Activated T-helper 1 cell treated with anti-CD3 and anti-CD28 coated beads, Interleukin-12 subunit alpha, Interleukin-12 subunit beta, Interleukin-2, Interleukin-4 antibody, amounts not matched to agents 30 ng/mL and 10 ng/mL and 1 ng/mL, durations not matched to agents 14 hours and 24 hours and 36 hours (primary cell): ENCODE results near the gene TMIGD1. TPM values are rescaled to one million over a fixed set of nuclear protein-coding genes. Genes with fewer than 3 reads are reported as not detected.

Experiments used
- DNase-seq: peaks from one replicate; pipeline ENCODE4 v3.0.0; 2021; ENCODE audit warnings: low spot score
- H3K27ac Mint-ChIP-seq: one replicate; pipeline ENCODE4 v1.8.0; 2021; ENCODE audit warnings: mild to moderate bottlenecking, mixed read lengths
- H3K27me3 Mint-ChIP-seq: one replicate; pipeline ENCODE4 v1.8.0; 2022; ENCODE audit warnings: mild to moderate bottlenecking, moderate library complexity, mixed read lengths; ENCODE audit not compliant: insufficient read depth
- H3K36me3 Mint-ChIP-seq: one replicate; pipeline ENCODE4 v1.8.0; 2021; ENCODE audit warnings: low read depth, mixed read lengths
- H3K4me1 Mint-ChIP-seq: one replicate; pipeline ENCODE4 v1.8.0; 2021; ENCODE audit warnings: low read depth, mixed read lengths
- H3K4me3 Mint-ChIP-seq: one replicate; pipeline ENCODE4 v1.8.0; 2021; ENCODE audit warnings: mild to moderate bottlenecking, moderate library complexity, mixed read lengths
- H3K9me3 Mint-ChIP-seq: one replicate; pipeline ENCODE4 v1.8.0; 2021; ENCODE audit warnings: mixed read lengths
- intact Hi-C: fragments of 100-400 bp; cut with micrococcal nuclease; formaldehyde crosslinking; loops from one replicate; pipeline ENCODE4 v1.15.1; 2024
- total RNA-seq: library from RNA; stranded (reverse); gene quantifications from 2 replicates; pipeline ENCODE4 v1.2.3, GENCODE V29; 2022

Gene TMIGD1, protein sequence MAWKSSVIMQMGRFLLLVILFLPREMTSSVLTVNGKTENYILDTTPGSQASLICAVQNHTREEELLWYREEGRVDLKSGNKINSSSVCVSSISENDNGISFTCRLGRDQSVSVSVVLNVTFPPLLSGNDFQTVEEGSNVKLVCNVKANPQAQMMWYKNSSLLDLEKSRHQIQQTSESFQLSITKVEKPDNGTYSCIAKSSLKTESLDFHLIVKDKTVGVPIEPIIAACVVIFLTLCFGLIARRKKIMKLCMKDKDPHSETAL
- total RNA-seq = not detected in 2 replicates

DNA sequence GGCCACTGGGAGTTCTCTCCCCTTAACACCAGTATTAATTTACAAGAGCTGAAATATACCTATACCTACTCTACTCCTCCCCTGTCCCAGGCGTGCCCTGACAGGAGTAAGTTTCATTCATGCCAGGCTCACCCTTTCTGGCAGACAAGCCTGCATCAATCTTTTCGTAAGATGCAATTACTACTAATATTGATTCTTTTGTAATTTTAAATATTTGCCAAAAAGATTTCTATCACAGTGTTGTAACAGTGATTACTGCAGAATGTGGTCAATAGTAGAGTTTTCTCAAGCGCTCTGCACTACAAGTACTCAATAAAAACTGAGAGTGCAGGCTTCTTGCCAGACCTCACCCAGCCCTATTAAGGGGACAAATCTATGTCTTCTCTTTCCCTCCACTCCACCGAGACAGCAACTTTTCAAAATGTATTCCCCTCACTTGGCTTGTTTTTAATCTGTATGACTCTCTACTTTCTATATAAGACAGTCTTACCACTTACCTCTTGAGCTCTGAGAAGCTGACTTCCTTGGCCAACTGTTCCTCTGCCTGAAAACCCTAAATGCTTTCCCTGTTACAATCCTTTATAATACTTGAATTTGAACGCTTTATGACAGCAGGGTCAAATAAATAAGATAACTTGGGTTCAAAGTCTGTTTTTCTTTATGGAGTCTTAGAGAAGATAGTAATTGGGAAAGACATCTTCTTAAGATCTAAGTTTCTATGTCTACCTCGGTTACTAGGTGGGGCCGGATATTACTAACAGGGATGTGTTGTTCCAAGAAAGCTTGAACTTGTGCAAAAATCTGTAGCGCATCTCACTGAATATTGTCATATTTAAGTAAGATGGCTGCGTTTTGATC is at the start of gene TMIGD1:
Gene TMIGD1 (minus strand): TSS at position 555 of the 858 bp plus-strand sequence. CDS start 1,924 bp downstream, outside the sequence.
- intact Hi-C loops = loop anchor here (2.0 to 5.0 kb wide), 3 partner anchors 161 to 463 kb away; partner anchors contain the start of gene SSH2
- Mint-ChIP-seq H3K9me3 (no peaks in the 10 kb centered on the region), H3K36me3 (peaks cover 4% of the 10 kb centered on the region), H3K4me3 (no peak within 1 kb of the TSS), H3K4me1 (peaks cover 45% of the 10 kb centered on the region), H3K27me3 (peaks cover 2% of the 10 kb centered on the region), H3K27ac (peak within 1 kb of the TSS; percentile 7)
- DNase-seq = no peak

DNA sequence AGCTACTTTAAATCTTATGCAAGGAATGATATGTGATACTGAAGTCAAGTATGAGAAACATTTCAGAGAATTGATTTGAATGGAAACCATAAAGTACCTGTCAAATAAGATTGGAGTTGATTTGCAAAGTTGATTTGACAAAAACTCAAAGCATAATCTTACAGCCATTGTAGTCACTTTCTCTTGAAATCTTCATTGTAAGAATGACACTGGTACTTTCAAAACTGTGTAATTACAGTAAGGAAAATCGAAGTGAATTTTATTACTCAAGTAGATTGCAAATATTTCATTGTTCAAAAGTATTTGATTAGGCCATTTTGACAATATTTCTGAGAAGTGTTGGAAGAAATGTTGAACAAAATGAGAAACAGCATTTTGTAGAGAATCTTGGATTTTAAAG is 48.5 kb upstream of the TMIGD1 start:
- Mint-ChIP-seq H3K4me1 (peaks cover 52% of the 10 kb centered on the region), H3K27me3 (no peaks in the 10 kb centered on the region), H3K4me3 (no peak overlapping the region), H3K9me3 (no peaks in the 10 kb centered on the region), H3K36me3 (peaks cover 36% of the 10 kb centered on the region), H3K27ac (no peak overlapping the region)
- no peak for DNase-seq
- intact Hi-C loops = no loop called here

DNA sequence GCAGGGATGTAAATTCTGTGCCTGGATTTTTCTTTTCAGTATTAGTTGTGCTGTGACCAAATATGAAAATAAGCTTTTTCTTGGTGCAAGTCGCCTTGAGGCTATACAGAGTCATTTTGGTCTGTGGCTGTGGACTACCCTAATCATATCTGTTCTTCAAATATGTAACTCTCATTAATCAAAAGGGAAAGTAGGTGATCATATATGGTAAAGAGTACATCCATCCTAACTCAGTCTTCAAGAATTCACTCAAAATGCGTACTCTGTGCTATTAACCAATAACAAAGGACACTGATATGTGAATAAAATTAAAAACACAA is 47.4 kb upstream of the TMIGD1 start:
- intact Hi-C loops = loop anchor here (2.0 kb wide), 1 partner anchor 264 kb away; the partner anchor contains the start of gene NSRP1
- Mint-ChIP-seq H3K27ac (no peak overlapping the region), H3K9me3 (no peaks in the 10 kb centered on the region), H3K4me1 (peaks cover 62% of the 10 kb centered on the region), H3K4me3 (peak overlapping the region; percentile 87), H3K36me3 (peaks cover 30% of the 10 kb centered on the region), H3K27me3 (no peaks in the 10 kb centered on the region)
- no peak for DNase-seq

DNA sequence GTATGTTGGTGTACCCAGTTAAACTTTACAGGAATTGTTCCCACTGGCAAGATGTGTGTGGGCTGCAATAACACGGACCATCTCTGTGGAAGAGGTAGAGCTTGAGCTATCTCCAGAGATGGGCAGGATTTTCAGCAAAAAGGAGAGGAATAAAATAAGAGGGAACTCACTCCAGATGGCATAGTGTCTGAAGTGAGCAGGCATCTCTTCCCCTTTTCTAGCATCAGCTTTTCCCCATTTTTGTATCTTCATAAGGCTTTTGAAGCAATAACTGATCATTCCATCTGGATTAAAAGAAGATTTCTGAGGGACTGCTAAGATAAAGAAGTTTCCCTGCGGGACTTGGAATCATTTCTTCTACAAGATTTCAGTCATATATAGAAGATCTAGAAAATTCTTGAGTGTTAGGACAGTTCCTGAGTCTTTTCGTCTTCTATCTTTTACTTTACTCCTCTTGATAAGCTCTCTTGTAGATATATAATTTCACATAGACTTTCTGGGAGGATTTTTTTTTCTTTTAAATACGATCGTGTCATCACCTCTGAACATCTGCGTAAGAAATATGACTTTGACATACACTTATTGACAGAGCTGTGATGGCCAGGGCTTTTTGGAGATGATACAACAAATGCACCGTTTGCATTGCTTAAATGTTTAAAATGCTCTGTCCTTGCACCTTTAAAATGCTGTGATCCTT is 46.9 kb upstream of the TMIGD1 start:
- peak overlapping the region; percentile 87 for H3K4me3 Mint-ChIP-seq
- no peaks in the 10 kb centered on the region for H3K27me3 Mint-ChIP-seq
- peaks cover 67% of the 10 kb centered on the region for H3K4me1 Mint-ChIP-seq
- no peak overlapping the region for H3K27ac Mint-ChIP-seq
- intact Hi-C loops = loop anchor here (2.0 kb wide), 1 partner anchor 264 kb away; the partner anchor contains the start of gene NSRP1
- no peaks in the 10 kb centered on the region for H3K9me3 Mint-ChIP-seq
- no peak for DNase-seq
- H3K36me3 Mint-ChIP-seq = peaks cover 26% of the 10 kb centered on the region

DNA sequence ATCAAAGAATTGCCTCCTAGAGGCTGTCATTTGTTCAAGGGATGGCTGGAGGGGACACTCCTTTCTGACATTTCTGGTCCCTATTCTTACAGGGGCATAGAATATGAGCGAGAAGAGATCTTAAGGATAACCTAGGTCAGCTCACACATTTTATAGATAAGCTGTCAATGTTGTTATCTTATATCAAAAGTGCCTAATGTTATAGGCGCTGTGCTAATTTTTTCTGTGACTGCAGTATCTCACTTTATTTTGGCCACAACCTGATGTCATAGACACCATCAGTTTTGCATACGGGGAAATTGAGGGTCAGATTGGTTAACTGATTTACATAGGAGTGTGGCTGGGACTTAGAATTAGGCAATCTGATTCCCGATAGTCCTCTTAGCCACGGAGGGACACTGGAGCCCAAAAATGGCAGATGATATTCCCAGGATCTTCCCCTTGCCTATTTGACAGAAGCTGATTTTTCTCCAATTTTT is 46.1 kb upstream of the TMIGD1 start:
- Mint-ChIP-seq H3K27me3 (no peaks in the 10 kb centered on the region), H3K36me3 (peaks cover 21% of the 10 kb centered on the region), H3K4me3 (peak overlapping the region; percentile 87), H3K9me3 (no peaks in the 10 kb centered on the region), H3K27ac (peak overlapping the region; percentile 53), H3K4me1 (peaks cover 69% of the 10 kb centered on the region)
- no peak for DNase-seq
- intact Hi-C loops = loop anchor here (2.0 to 10.0 kb wide), 4 partner anchors 89 to 1085 kb away; partner anchors contain the start of genes BLMH, CRLF3, NSRP1 and NUFIP2

DNA sequence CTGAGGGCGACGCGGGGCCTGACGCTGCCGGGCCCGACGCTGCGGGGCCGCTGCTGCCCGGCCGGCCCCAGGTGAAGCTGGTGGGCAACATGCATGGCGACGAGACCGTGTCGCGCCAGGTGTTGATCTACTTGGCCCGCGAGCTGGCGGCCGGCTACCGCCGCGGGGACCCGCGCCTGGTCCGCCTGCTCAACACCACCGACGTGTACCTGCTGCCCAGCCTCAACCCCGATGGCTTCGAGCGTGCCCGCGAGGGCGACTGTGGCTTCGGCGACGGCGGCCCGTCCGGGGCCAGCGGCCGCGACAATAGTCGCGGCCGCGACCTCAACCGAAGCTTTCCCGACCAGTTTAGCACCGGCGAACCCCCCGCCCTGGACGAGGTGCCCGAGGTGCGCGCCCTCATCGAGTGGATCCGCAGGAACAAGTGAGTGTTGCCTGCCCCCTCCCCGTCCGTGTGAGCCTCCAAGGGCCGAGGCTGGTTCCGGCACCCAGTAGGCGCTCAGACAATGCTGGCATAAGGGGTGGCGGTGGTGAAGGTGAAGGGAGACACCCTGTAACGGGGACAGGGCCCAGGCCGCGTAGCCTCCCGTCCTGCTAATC is 45.5 kb upstream of the TMIGD1 start:
- Mint-ChIP-seq H3K4me3 (peak overlapping the region; percentile 87), H3K9me3 (no peaks in the 10 kb centered on the region), H3K36me3 (peaks cover 19% of the 10 kb centered on the region), H3K27ac (peak overlapping the region; percentile 53), H3K4me1 (peaks cover 69% of the 10 kb centered on the region), H3K27me3 (no peaks in the 10 kb centered on the region)
- intact Hi-C loops = loop anchor here (2.0 to 10.0 kb wide), 3 partner anchors 89 to 1085 kb away; partner anchors contain the start of genes BLMH, CRLF3 and NUFIP2
- peak; percentile 5 for DNase-seq

DNA sequence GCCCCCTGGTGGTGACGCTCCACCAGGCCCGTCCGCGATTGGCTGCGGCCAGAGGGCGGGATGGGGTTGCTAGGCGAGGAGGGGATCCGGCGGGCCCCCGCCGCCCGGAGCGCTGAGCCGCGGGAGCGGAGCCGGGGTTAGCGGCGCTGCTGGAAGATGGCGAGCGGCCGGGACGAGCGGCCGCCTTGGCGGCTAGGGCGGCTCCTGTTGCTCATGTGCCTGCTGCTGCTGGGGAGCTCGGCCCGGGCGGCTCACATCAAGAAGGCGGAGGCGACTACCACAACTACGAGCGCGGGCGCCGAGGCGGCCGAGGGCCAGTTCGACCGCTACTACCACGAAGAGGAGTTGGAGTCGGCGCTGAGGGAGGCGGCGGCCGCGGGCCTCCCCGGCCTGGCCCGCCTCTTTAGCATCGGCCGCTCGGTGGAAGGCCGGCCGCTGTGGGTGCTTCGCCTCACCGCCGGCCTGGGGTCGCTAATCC is 45.0 kb upstream of the TMIGD1 start, which contains the start of gene CPD:
Gene CPD (plus strand): TSS at position 103 of the 478 bp plus-strand sequence. CDS start 54 bp downstream, at position 157.
- H3K27me3 Mint-ChIP-seq = no peaks in the 10 kb centered on the region
- intact Hi-C loops = loop anchor here (1.0 to 10.0 kb wide), 8 partner anchors 15 to 1084 kb away; partner anchors contain the start of genes BLMH, CRLF3, GOSR1 and NUFIP2
- peaks cover 67% of the 10 kb centered on the region for H3K4me1 Mint-ChIP-seq
- H3K36me3 Mint-ChIP-seq = peaks cover 19% of the 10 kb centered on the region
- H3K9me3 Mint-ChIP-seq = no peaks in the 10 kb centered on the region
- peak within 1 kb of the TSS; percentile 97 for H3K27ac Mint-ChIP-seq
- peak within 1 kb of the TSS; percentile 92 for H3K4me3 Mint-ChIP-seq
- DNase-seq = peak; percentile 97

DNA sequence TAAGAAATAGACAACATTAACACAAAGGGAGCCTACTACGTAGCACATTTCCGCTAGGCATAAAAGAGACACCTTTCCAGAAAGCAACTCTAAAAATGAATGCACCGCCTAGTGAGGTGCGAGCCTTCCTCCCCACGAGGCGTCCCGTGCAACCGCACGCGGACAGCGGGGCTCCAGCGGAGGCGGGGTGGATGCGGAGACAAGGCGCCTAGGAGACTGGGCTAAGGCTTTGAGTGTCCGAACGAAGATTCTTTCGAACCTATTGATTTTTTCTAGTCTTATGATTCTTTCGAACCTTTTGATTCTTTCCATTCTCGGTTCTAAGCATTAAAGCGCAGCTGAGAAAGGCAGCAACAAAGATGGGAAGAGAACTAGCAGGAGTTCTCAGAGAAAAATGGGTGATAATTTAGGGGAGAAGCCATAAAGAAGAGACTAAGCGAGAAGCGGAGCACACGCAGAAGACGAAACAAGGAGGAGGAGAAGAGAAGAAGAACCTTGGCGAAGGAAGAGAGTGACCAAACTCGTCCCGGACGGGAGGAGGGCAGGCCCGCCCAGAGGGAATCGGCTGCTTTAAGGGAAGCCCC is 44.5 kb upstream of the TMIGD1 start:
- Mint-ChIP-seq H3K4me1 (peaks cover 66% of the 10 kb centered on the region), H3K27ac (peak overlapping the region; percentile 97), H3K27me3 (no peaks in the 10 kb centered on the region), H3K4me3 (peak overlapping the region; percentile 92), H3K9me3 (no peaks in the 10 kb centered on the region), H3K36me3 (peaks cover 19% of the 10 kb centered on the region)
- DNase-seq = peak; percentile 60
- intact Hi-C loops = loop anchor here (1.0 to 10.0 kb wide), 8 partner anchors 14 to 1084 kb away; partner anchors contain the start of genes BLMH, CRLF3, GOSR1 and NUFIP2

DNA sequence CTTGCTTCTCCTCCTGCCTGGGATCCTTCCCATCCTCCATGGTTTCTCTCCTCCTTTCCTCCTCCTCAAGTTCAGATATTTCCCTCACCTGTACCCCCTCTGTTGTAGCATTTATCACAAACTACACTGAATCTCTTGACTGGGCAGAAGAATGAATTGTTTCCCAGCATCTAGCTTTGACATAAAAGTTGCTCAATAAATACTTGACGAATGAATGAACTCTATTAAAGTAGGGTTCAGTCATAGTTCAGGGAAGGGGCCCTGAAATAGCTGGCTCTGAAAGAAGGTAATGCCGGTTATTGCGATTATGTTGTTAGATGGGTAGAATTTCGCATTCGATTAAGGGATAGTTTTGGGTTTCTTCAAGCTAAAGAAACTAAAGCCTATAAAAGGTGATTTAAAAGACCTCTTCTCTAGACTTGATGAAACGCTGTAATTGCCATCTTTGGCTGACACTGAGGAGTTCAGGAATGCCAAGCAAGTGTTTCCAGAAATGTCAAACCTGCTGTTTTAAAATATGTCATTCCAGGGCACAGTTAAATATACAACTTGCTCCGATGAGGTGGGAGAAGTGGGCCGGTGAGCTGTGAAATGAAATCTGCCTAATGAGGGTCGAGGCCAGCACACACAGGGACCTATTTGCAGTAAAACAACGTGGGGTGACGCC is 43.9 kb upstream of the TMIGD1 start:
- H3K4me1 Mint-ChIP-seq = peaks cover 66% of the 10 kb centered on the region

DNA sequence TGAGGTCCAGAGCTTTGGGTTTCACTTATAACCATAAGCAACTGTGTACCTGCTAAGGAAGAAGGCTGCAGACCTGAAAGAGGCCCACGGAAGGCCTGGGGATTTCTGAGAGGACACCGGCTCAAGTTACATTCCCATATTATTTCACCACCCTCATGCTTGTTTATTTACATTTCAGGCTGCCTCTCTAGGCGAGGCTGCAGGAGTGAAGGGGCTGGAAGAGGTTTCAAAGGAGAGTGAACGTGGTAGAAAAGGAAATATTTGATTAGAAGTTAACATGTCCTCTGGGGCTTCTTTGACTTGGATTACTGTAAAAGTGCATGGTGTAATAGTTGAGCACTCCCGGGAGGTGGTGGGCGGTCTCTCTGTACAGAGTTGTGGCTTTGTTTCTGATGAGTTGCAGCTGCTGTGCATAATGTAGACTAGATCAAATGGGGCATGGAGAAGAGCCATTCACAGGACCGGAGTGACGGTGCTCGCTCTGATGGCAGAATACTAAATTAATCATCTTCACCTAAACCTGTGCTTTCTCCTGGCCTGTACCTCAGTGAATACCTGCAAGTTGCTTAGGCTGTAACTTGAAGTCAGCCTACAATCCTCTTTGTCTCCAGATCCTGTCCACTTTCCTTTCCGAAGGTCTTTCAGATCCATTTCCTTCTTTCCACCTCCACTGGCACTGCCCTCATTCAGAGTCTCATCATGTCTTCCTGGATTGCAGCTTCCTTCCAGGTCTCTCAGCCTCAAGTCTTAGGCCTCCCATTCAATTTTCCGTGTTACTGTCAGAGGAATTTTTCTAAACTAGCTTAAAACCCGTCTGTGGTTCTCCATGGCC is 43.0 kb upstream of the TMIGD1 start:
- no peaks in the 10 kb centered on the region for H3K9me3 Mint-ChIP-seq
- intact Hi-C loops = loop anchor here (10.0 kb wide), 2 partner anchors 448 to 1082 kb away; partner anchors contain the start of genes CRLF3 and NUFIP2
- DNase-seq = no peak
- peak overlapping the region; percentile 62 for H3K27ac Mint-ChIP-seq
- H3K36me3 Mint-ChIP-seq = peaks cover 13% of the 10 kb centered on the region
- H3K4me1 Mint-ChIP-seq = peaks cover 70% of the 10 kb centered on the region
- H3K27me3 Mint-ChIP-seq = no peaks in the 10 kb centered on the region
- peak overlapping the region; percentile 92 for H3K4me3 Mint-ChIP-seq

More for the DNA sequence above, 43.9 kb upstream of the TMIGD1 start:
- Mint-ChIP-seq H3K36me3 (peaks cover 14% of the 10 kb centered on the region), H3K9me3 (no peaks in the 10 kb centered on the region), H3K4me3 (peak overlapping the region; percentile 92), H3K27me3 (no peaks in the 10 kb centered on the region), H3K27ac (peak overlapping the region; percentile 97)
- DNase-seq = no peak
- intact Hi-C loops = loop anchor here (1.0 to 10.0 kb wide), 8 partner anchors 13 to 1083 kb away; partner anchors contain the start of genes BLMH, CRLF3, GOSR1 and NUFIP2
